ENCODE data around the gene AFAP1L2.

The AFAP1L2 gene

DNA sequence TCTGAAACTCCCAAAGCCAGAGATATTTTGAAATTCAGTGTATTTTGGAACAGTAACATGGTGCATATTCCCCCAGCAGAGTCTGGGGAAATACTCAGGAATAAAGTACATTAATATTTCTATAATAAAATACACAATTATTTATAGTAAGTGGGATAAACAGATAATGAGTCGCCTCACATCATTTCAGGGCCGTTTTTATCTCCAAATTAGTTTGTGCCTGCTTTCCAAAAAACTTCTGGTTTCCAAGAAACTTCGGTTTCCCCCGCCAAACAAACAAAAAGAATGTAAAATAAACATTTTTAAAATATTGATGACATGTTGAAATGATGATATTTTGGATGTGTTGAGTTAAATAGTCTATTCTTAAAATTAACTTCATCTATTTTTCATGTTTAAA, 48.2 kb downstream of the AFAP1L2 start:
- Histone ChIP-seq H3K9me2 (replicated peaks; ENCODE audit: low read depth, low read length) (no peaks in the 10 kb centered on the region), H3K9me3 (ENCODE audit: insufficient read depth, low read depth, low read length) (no peaks in the 10 kb centered on the region), H3K9ac (ENCODE audit: low read depth, low read length, poor library complexity, severe bottlenecking) (no peak overlapping the region), H2AFZ (ENCODE audit: low read length) (no peak overlapping the region), H3K4me3 (ENCODE audit: low read length, poor library complexity, severe bottlenecking) (no peak overlapping the region), H3K27me3 (ENCODE audit: insufficient read depth, low read length, poor library complexity, severe bottlenecking) (no peaks in the 10 kb centered on the region), H4K20me1 (ENCODE audit: insufficient read depth, low read length, poor library complexity, severe bottlenecking) (no peaks in the 10 kb centered on the region), H3K4me2 (ENCODE audit: low read depth, low read length, poor library complexity, severe bottlenecking) (no peak overlapping the region), H3F3A (ENCODE audit: low read depth) (no peaks in the 10 kb centered on the region), H3K36me3 (ENCODE audit: insufficient read depth, low read length) (no peaks in the 10 kb centered on the region), H3K79me2 (ENCODE audit: insufficient read depth, low read length) (no peaks in the 10 kb centered on the region), H3K4me1 (ENCODE audit: insufficient read depth, low read length, poor library complexity, severe bottlenecking) (no peaks in the 10 kb centered on the region)
- TF ChIP-seq EZH2phosphoT487 (IDR thresholded peaks at IDR 0.05; ENCODE audit: borderline replicate concordance): no peak
- TF ChIP-seq, protein P1, sequence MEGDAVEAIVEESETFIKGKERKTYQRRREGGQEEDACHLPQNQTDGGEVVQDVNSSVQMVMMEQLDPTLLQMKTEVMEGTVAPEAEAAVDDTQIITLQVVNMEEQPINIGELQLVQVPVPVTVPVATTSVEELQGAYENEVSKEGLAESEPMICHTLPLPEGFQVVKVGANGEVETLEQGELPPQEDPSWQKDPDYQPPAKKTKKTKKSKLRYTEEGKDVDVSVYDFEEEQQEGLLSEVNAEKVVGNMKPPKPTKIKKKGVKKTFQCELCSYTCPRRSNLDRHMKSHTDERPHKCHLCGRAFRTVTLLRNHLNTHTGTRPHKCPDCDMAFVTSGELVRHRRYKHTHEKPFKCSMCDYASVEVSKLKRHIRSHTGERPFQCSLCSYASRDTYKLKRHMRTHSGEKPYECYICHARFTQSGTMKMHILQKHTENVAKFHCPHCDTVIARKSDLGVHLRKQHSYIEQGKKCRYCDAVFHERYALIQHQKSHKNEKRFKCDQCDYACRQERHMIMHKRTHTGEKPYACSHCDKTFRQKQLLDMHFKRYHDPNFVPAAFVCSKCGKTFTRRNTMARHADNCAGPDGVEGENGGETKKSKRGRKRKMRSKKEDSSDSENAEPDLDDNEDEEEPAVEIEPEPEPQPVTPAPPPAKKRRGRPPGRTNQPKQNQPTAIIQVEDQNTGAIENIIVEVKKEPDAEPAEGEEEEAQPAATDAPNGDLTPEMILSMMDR (conservative IDR thresholded peaks at IDR 0.05; ENCODE audit: low read length): no peak

DNA sequence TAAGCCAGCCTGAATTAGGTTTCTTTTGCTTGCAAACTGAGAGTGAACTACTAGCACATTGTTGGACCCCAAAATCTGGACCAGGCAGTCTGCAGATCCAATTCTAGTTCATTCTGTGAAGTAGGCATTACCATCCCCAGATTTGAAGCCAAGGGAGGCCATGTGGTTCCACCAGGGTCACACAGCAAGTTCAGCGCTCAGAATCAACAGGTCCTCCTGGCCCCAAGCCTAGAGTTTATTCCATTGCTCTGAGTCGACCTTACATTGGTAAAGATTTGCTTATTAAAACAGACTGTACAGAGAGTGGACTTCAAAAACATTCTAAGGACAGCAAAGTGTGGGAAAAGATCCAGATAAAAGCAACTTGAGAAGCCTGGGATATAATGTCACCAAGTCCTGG, 50.9 kb downstream of the AFAP1L2 start:
- peak overlapping the region; percentile 34; the same call in 1 of the 2 replicates for H2AFZ ChIP-seq (ENCODE audit: low read length)
- no peaks in the 10 kb centered on the region for H3F3A ChIP-seq (ENCODE audit: low read depth)

GRCh38 chr10:114352653-114353298, 51.5 kb downstream of the AFAP1L2 start:
- no peak overlapping the region for H3K9ac ChIP-seq (ENCODE audit: low read depth, low read length, poor library complexity, severe bottlenecking)
- no peaks in the 10 kb centered on the region for H3K4me1 ChIP-seq (ENCODE audit: insufficient read depth, low read length, poor library complexity, severe bottlenecking)
- no peak overlapping the region for H3K4me3 ChIP-seq (ENCODE audit: low read length, poor library complexity, severe bottlenecking)
- H3K36me3 ChIP-seq (ENCODE audit: insufficient read depth, low read length): no peaks in the 10 kb centered on the region
- no peaks in the 10 kb centered on the region for H3K9me3 ChIP-seq (ENCODE audit: insufficient read depth, low read depth, low read length)
- no peaks in the 10 kb centered on the region for H3F3A ChIP-seq (ENCODE audit: low read depth)
- no peaks in the 10 kb centered on the region for H3K27me3 ChIP-seq (ENCODE audit: insufficient read depth, low read length, poor library complexity, severe bottlenecking)
- no peak overlapping the region for H3K4me2 ChIP-seq (ENCODE audit: low read depth, low read length, poor library complexity, severe bottlenecking)
- no peaks in the 10 kb centered on the region for H3K9me2 ChIP-seq (replicated peaks; ENCODE audit: low read depth, low read length)
- H3K79me2 ChIP-seq (ENCODE audit: insufficient read depth, low read length): no peaks in the 10 kb centered on the region
- no peaks in the 10 kb centered on the region for H4K20me1 ChIP-seq (ENCODE audit: insufficient read depth, low read length, poor library complexity, severe bottlenecking)
- TF ChIP-seq, protein P1 (conservative IDR thresholded peaks at IDR 0.05; ENCODE audit: low read length): no peak
- TF ChIP-seq EZH2phosphoT487 (IDR thresholded peaks at IDR 0.05; ENCODE audit: borderline replicate concordance): no peak
- peak overlapping the region; percentile 34 for H2AFZ ChIP-seq (ENCODE audit: low read length)

More for the DNA sequence above, 50.9 kb downstream of the AFAP1L2 start:
- Histone ChIP-seq H3K36me3 (ENCODE audit: insufficient read depth, low read length) (no peaks in the 10 kb centered on the region), H3K4me1 (ENCODE audit: insufficient read depth, low read length, poor library complexity, severe bottlenecking) (no peaks in the 10 kb centered on the region), H3K4me3 (ENCODE audit: low read length, poor library complexity, severe bottlenecking) (no peak overlapping the region), H4K20me1 (ENCODE audit: insufficient read depth, low read length, poor library complexity, severe bottlenecking) (no peaks in the 10 kb centered on the region), H3K4me2 (ENCODE audit: low read depth, low read length, poor library complexity, severe bottlenecking) (no peak overlapping the region), H3K9ac (ENCODE audit: low read depth, low read length, poor library complexity, severe bottlenecking) (no peak overlapping the region), H3K79me2 (ENCODE audit: insufficient read depth, low read length) (no peaks in the 10 kb centered on the region), H3K9me3 (ENCODE audit: insufficient read depth, low read depth, low read length) (no peaks in the 10 kb centered on the region), H3K9me2 (replicated peaks; ENCODE audit: low read depth, low read length) (no peaks in the 10 kb centered on the region), H3K27me3 (ENCODE audit: insufficient read depth, low read length, poor library complexity, severe bottlenecking) (no peaks in the 10 kb centered on the region)
- TF ChIP-seq, protein P1 (conservative IDR thresholded peaks at IDR 0.05; ENCODE audit: low read length): no peak
- TF ChIP-seq EZH2phosphoT487 (IDR thresholded peaks at IDR 0.05; ENCODE audit: borderline replicate concordance): no peak
